ENCODE data around the gene EIF1B.
A peak's percentile ranks its signal among the peaks of the same experiment; 100 is the strongest.
"Not testable (repeated sequence)": the region's sequence is repeated elsewhere in the genome, so short reads cannot be mapped to it uniquely, and the experiment has no call there.

EIF1B gene

GRCh38 chr3:40309418-40309924 lies at the start of gene EIF1B:
Gene EIF1B, plus strand, starts transcription at chr3:40309707. Its CDS starts 235 bp downstream, at chr3:40309942.
- peak; percentile 99 for DNase-seq

- no peak for DNase-seq
Measured at GRCh38 chr3:40262331-40262730, 47.2 kb upstream of the EIF1B start.

- no peak for DNase-seq
Measured at GRCh38 chr3:40264451-40264850, 45.1 kb upstream of the EIF1B start.

- no peak for DNase-seq
Measured at GRCh38 chr3:40265181-40265580, 44.3 kb upstream of the EIF1B start.

GRCh38 chr3:40267937-40268724 lies 41.4 kb upstream of the EIF1B start:
- DNase-seq: no peak

- no peak for DNase-seq
Measured at GRCh38 chr3:40268802-40269524, 40.5 kb upstream of the EIF1B start.

GRCh38 chr3:40278791-40279190 lies 30.7 kb upstream of the EIF1B start:
- DNase-seq: no peak

- DNase-seq: no peak
Measured at GRCh38 chr3:40281995-40282394, 27.5 kb upstream of the EIF1B start.

GRCh38 chr3:40283057-40283456 lies 26.4 kb upstream of the EIF1B start:
- not testable (repeated sequence) for DNase-seq

GRCh38 chr3:40287248-40287647 lies 22.3 kb upstream of the EIF1B start:
- DNase-seq: no peak

GRCh38 chr3:40290396-40290795 lies 19.1 kb upstream of the EIF1B start:
- DNase-seq: no peak

- no peak for DNase-seq
Measured at GRCh38 chr3:40291471-40291870, 18.0 kb upstream of the EIF1B start.

GRCh38 chr3:40292637-40293349 lies 16.7 kb upstream of the EIF1B start:
- no peak for DNase-seq

- no peak for DNase-seq
Measured at GRCh38 chr3:40294434-40294833, 15.1 kb upstream of the EIF1B start.

GRCh38 chr3:40298075-40298474 lies 11.4 kb upstream of the EIF1B start:
- no peak for DNase-seq

GRCh38 chr3:40299130-40299720 lies 10.3 kb upstream of the EIF1B start:
- DNase-seq: no peak

GRCh38 chr3:40299721-40300335 lies 9.7 kb upstream of the EIF1B start:
- DNase-seq: no peak

GRCh38 chr3:40302784-40303183 lies 6.7 kb upstream of the EIF1B start:
- no peak for DNase-seq

GRCh38 chr3:40304352-40304751 lies 5.2 kb upstream of the EIF1B start:
- DNase-seq: no peak

- DNase-seq: no peak
Measured at GRCh38 chr3:40306336-40306735, 3.2 kb upstream of the EIF1B start.

- DNase-seq: no peak
Measured at GRCh38 chr3:40307176-40307575, 2.3 kb upstream of the EIF1B start.

GRCh38 chr3:40308725-40309417 lies 636 bp upstream of the EIF1B start:
- peak; percentile 26 for DNase-seq

Data from right hindlimb (tissue), 1 donor.